ENCODE data around the gene DEF6. TPM values are rescaled to one million over a fixed set of nuclear protein-coding genes. Genes with fewer than 3 reads are reported as not detected.

Gene DEF6
- total and polyA plus RNA-seq, 2 experiments from 2014 or later = 5.1 to 7.2 TPM

GRCh38 chr6:35370785-35371493 is 73.3 kb downstream of the DEF6 start (continued):
- TF ChIP-seq REST (IDR thresholded peaks at IDR 0.05; ENCODE audit: unreplicated experiment) (no peak), ETS1 (IDR thresholded peaks at IDR 0.05) (no peak), NANOG (IDR thresholded peaks at IDR 0.05; ENCODE audit: borderline replicate concordance) (no peak), CREB1 (CRISPR knock-in tag; IDR thresholded peaks at IDR 0.05; ENCODE audit: low read depth) (no peak), JUNB (IDR thresholded peaks at IDR 0.05; ENCODE audit: unreplicated experiment) (no peak), ZNF331 (CRISPR knock-in tag; IDR thresholded peaks at IDR 0.05; ENCODE audit: low read depth) (no peak)

Other genes starting within 250 kb of the DEF6 start
- gene TCP11, start 156.5 kb upstream of the DEF6 start, total RNA-seq (2014; rRNA removed; shearing (Covaris generic)) = 0.62 TPM in 1 of 2 replicates, not detected in the other
- gene TCP11, start 156.5 kb upstream of the DEF6 start, polyA plus RNA-seq (2016; fragmentation: Nextera tagmentation; extraction: Ambion mirVana) = 0.21 TPM in 1 of 2 replicates, not detected in the other
- 0.70 and 1.1 TPM in 2 replicates for gene SCUBE3, start 83.9 kb upstream of the DEF6 start, total RNA-seq (2014; rRNA removed; shearing (Covaris generic))
- gene SCUBE3, start 83.9 kb upstream of the DEF6 start, polyA plus RNA-seq (2016; fragmentation: Nextera tagmentation; extraction: Ambion mirVana) = 0.39 and 0.56 TPM in 2 replicates
- gene ZNF76, start 38.1 kb upstream of the DEF6 start, total RNA-seq (2014; rRNA removed; shearing (Covaris generic)) = 18.1 and 18.8 TPM in 2 replicates
- 12.5 and 13.7 TPM in 2 replicates for gene ZNF76, start 38.1 kb upstream of the DEF6 start, polyA plus RNA-seq (2016; fragmentation: Nextera tagmentation; extraction: Ambion mirVana)
- gene PPARD, start 44.7 kb downstream of the DEF6 start, total RNA-seq (2014; rRNA removed; shearing (Covaris generic)) = 8.7 and 9.7 TPM in 2 replicates
- 4.8 and 5.1 TPM in 2 replicates for gene PPARD, start 44.7 kb downstream of the DEF6 start, polyA plus RNA-seq (2016; fragmentation: Nextera tagmentation; extraction: Ambion mirVana)
- 18.5 and 25.5 TPM in 2 replicates for gene FANCE, start 154.5 kb downstream of the DEF6 start, total RNA-seq (2014; rRNA removed; shearing (Covaris generic))
- 5.4 and 6.5 TPM in 2 replicates for gene FANCE, start 154.5 kb downstream of the DEF6 start, polyA plus RNA-seq (2016; fragmentation: Nextera tagmentation; extraction: Ambion mirVana)
- gene RPL10A, start 170.6 kb downstream of the DEF6 start, total RNA-seq (2014; rRNA removed; shearing (Covaris generic)) = 1,297 and 1,329 TPM in 2 replicates
- gene RPL10A, start 170.6 kb downstream of the DEF6 start, polyA plus RNA-seq (2016; fragmentation: Nextera tagmentation; extraction: Ambion mirVana) = 686 and 730 TPM in 2 replicates
- gene TEAD3, start 199.3 kb downstream of the DEF6 start, total RNA-seq (2014; rRNA removed; shearing (Covaris generic)) = 26.5 and 26.7 TPM in 2 replicates
- 15.0 and 15.6 TPM in 2 replicates for gene TEAD3, start 199.3 kb downstream of the DEF6 start, polyA plus RNA-seq (2016; fragmentation: Nextera tagmentation; extraction: Ambion mirVana)
- 1.3 and 3.0 TPM in 2 replicates for gene TULP1, start 215.1 kb downstream of the DEF6 start, total RNA-seq (2014; rRNA removed; shearing (Covaris generic))
- gene TULP1, start 215.1 kb downstream of the DEF6 start, polyA plus RNA-seq (2016; fragmentation: Nextera tagmentation; extraction: Ambion mirVana) = 3.8 and 7.1 TPM in 2 replicates

Data from GM23338 (cell line).